ENCODE measurements around the gene CD274.

DNA sequence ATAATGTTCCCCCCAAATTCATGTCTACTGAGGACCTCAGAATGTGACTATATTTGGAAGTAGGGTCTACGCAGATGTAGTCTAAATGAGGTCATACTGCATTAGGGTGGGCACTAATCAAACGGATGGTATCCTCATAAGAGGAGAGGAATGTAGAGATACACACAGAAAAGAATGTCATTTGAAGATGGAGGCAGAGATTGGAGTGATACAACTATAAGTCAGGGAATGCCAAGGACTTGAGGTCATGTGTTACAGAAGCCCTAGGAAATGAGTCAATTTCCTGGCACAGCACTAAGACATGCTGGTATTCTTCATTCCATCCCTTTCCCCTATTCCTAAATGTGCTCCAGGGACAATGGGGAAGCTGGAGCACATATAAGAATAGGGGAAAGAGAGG lies 59.2 kb downstream of the CD274 start:
- TF ChIP-seq, protein P1, sequence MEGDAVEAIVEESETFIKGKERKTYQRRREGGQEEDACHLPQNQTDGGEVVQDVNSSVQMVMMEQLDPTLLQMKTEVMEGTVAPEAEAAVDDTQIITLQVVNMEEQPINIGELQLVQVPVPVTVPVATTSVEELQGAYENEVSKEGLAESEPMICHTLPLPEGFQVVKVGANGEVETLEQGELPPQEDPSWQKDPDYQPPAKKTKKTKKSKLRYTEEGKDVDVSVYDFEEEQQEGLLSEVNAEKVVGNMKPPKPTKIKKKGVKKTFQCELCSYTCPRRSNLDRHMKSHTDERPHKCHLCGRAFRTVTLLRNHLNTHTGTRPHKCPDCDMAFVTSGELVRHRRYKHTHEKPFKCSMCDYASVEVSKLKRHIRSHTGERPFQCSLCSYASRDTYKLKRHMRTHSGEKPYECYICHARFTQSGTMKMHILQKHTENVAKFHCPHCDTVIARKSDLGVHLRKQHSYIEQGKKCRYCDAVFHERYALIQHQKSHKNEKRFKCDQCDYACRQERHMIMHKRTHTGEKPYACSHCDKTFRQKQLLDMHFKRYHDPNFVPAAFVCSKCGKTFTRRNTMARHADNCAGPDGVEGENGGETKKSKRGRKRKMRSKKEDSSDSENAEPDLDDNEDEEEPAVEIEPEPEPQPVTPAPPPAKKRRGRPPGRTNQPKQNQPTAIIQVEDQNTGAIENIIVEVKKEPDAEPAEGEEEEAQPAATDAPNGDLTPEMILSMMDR (IDR thresholded peaks at IDR 0.05; ENCODE audit: low read length), result no peak
- TF ChIP-seq EZH2 (optimal IDR thresholded peaks at IDR 0.05; ENCODE audit: low read depth, low read length), result no peak

All from MM.1S (cell line).